CD4-positive, alpha-beta T cell treated with Interleukin-17A for 4 hours (primary cell): ENCODE data around the gene RASD1.
"Not testable (repeated sequence)": the region's sequence is repeated elsewhere in the genome, so short reads cannot be mapped to it uniquely, and the experiment has no call there.

Source experiments
- DNase-seq: peaks from one replicate; pipeline ENCODE4 v3.0.0-alpha.2; 2020; ENCODE audit warnings: mixed read lengths

Gene RASD1

DNA sequence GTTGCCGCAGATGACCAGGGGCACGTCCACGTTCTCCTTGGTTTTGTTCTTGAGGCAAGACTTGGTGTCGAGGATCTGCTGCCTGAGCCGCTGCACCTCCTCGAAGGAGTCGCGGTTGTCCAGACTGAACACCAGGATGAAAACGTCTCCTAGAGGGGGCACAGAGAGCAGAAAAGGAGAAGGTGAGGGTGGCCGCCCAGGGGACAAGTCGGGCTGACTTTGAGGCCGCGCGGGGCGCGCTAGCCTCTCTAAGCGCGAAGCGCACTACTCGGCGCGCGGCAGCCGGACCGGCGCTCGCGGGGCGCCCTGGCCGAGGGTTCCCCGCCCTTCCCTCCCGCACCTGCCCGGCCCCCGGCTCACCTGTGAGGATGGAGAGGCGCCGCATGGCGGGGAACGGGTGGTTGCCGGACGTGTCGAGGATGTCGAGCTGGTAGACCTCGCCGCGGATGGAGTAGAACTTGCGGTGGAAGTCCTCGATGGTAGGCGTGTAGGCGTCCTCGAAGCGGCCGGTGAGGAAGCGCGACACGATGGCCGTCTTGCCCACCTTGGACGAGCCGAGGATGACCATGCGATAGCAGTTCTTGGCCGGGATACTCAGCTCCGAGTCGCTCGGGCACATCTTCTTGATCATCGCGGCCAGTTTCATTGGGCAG lies 533 bp downstream of the RASD1 start:
- peak; percentile 41 for DNase-seq

DNA sequence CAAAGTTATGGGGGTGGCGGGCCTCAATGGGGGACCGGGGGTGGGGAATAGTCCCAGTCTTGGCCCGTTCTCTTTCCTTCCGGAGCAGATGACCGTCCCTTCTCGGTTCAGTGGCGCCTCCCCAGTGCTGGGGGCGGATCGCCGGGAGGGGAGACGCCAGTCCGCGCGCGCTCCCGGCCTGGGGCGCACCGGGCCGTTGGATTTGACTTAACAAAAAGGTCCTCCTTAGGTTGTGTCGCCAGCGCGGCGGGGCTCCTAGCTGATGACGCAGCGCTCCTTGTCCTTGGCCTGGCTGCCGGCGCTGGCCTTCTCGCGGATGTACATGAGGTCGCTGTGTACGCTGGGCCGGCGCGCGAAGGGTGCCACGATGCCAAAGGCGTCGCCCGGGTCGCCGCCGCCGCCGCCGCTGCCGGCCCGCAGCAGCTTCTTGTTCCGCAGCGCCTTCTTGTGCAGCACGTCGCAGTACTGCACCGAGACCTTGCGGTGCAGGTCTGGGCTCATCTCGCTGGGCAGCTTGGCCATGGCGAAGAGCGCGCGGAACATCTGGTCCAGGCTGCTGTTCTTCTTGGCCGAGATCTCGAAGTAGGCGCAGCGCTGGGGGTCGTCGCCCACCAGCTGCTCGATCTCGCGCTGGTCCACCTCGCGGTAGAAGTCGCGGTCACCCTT lies 1.2 kb downstream of the RASD1 start:
- DNase-seq = peak; percentile 16

DNA sequence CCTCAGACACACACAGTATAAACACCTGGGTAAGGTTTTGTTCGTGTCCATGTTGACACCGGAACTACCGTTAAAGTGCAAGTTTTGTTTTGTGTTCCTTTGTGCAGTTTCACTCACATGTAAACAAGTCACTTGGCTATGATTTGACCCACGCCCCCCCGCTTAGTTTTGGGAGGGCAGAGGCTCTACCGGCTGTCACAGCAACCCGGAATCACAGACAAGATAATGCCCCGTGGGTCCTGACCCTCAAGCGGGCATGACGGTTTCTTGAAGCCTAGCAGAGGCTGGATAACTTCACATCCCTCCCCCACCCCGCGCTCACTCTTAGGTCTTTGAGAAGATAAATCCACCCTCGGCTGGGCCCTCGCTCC lies 1.7 kb downstream of the RASD1 start:
- DNase-seq = no peak

DNA sequence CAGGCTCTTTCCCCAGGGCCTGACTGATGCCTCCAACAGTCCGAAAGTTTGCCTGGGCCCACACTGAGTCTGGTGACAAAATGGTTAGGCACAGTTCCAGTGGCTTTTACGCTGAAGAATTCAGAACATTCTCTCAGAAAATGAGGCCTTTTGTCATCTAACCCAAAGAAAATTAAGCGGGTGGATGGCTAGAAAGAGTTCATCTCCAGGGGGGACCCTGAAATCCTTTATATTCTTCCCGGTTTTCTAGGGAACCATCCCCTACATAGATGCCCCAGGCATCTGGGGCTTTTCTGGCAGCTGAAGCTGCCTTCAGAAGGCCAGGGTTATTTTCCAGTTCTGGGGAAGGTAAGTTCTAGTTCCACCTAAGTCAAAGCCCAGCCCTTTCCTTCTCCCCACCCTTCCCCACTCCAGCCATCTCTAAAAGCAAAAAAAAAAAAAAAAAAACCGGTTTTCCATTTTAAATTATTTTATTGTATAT lies 2.2 kb downstream of the RASD1 start:
- DNase-seq = no peak

DNA sequence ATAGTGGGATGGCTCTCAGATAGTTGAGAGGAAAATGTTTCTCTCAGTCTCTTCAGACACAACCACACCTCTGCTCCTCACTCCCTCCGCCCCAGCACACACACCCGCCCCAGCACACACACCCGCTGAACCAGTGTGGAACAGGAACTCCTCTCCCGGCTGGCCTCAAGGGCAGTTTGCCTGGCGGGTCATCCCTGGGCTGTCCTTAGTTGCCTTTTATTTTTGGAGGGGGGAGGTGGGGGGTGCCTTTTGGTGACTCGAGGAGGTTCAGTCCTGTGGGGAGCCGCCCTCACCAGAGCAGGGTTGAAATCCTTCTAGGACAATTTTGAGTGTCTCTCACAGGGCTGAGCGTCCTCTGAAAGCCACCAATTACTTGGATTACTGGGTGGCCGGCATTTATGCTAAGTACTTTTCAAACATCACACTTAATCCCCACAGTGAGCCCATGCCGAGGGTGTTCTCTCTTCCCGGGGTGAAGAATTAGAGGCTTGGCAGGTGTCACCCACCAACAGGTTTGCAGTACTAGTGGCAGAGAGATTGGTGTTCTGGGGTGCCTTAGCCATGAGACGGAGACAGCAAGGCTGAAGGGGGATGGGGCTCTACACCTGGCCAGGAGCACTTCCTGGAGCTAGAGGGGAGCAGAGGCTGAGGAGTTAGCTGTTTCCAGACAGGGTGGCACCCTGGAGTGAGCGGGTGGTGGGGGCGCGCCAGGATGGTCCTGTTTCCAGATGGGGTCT lies 2.8 kb downstream of the RASD1 start:
- DNase-seq = no peak

DNA sequence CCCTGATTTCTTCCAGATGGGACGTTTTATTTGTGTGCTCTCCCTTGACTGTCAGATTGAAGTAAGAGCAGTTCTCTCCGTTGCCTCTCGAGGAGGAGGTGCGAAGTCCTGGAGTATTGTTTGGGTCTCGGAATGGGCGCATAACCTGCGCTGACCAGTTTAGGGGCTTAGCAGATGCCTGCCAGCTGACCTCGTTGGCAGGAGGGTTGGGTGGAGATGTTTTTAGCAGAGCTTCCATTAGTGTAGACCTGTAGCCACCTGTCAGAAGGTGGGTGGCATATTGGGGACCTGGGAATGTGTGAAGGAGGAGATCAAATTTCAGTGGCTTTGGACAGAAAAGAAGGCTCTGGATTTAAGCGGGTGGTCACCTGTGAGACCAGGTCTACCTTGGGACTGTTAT lies 3.6 kb downstream of the RASD1 start:
- no peak for DNase-seq

DNA sequence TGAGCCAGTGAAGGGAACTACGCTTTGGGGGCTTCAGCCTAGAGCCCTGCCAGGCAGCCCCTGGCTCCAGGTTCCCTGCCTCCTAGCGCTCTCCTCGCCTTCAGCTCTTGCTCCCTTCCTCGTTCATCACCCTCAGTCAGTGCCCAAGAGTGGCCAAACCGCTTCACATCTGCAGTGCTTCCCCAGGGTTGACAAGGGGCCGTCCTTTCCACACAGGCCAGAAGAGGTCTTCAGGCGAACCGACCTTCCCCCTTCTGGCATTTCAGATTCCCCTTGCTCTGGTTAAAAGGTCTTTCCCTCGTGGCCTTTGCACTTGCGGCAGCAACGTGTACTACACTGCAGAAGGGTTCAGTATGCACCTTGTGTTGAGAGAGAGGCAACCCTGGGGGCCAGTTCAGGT lies 4.1 kb downstream of the RASD1 start:
- no peak for DNase-seq

DNA sequence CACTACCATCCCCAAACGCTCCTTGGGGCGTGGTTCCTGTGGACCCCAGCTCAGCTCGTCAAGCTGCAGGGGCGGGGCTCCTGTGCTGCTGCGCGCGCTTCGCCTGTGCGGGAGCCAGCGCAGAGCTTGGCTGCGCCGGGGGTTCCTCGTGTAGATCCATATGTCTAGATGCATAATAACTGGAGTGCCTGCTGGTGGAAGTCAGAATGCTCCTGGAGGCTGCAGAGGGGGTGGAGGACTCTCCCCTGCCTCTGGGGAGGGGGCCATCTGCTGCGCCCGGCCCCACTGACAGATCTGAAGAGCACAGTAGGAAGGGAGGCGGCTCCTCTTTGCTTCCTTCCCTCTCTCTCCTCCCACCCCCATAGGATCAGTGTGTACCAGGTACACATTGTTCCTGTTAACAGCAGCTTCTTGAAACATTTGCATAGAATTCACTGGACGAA lies 4.6 kb downstream of the RASD1 start:
- DNase-seq = no peak

DNA sequence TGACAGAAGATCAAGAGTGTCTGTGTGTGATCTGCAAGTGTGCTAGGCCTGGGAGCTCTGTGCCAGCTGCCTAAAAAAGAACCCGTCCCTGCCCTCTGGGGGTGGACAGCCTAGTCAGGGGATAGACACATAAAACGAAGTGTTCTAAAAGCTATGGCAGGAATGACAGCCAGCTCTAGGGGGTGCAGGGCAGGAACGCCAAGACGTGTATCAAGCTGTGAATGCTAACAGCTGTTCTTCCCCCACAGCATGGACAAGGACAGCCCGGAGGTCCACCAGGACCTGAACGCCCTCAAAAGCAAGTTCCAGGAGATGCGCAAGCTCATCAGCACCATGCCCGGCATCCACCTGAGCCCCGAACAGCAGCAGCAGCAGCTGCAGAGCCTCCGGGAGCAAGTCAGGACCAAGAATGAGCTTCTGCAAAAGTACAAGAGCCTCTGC lies 5.1 kb downstream of the RASD1 start:
- DNase-seq = no peak

DNA sequence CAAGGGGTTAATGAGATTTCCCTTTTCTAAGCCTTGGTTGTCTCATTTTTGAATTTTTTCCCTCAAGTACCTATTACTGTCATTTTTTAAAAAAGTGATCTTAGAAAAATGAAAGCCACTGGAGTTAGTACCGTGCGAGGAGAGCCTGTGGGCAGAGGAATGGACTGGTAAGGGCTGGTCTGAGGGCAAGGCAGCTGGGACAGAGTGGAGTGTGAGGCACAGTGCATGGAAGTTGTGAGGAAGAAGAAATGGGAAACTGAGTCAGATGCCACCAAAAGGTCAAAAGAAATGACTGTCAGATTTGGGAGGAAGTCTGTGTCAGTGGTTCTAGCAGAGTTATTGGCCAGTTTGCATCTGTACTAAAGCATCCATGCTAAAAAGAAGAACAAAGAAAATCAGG lies 8.2 kb downstream of the RASD1 start:
- DNase-seq = no peak

DNA sequence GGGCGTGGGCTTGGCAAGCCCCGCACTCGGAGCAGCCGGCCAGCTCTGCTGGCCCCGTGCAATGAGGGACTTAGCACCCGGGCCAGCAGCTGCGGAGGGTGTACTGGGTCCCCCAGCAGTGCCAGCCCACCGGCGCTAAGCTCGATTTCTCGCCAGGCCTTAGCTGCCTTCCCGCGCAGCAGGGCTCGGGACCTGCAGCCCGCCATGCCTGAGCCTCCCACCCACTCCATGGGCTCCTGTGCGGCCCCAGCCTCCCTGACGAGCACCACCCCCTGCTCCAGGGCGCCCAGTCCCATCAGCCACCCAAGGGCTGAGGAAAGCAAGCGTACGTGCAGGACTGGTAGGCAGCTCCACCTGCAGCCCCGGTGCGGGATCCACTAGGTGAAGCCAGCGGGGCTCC lies 9.8 kb downstream of the RASD1 start:
- not testable (repeated sequence) for DNase-seq

DNA sequence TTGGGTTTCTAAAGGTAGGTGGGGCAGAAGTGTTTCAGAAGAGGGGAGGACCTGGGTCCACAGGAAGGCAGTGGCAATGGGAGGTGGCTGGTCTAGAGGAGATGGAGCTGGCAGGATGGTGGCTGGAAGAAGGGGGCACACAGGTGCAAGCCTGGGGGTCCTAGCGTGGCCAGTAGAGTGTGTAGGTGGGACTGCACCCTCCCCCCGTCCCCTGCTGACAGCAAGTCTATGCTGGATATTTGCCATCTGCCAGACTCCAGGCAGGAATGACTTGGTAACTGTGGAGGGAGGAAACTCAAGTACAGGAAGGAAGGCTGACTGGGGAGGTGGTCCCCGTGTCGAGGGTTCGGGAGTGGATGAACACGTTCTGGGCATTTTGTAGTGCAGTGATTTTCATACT lies 10.8 kb downstream of the RASD1 start:
- DNase-seq = no peak

DNA sequence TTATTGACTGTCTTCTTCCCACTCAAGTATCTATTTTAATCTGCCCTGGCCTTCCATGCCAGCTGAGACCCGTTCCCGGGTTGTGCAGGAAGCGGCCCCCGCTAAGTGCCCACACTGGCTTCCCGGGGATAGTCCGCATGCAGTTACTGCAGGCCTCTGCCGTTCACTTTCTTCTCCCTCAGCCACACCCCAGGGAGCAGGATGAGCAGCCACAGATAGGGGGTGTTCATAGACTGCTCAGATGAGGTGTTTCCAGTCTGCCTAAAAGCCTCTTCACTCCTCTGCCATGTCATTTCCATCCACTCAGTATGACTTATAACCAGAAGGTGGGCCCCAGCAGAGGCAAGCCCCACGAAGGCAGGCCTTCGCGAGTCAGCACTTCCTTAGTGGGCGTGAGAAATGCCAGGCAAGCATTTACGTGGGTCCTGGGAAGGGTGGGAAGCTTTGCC lies 11.7 kb downstream of the RASD1 start:
- no peak for DNase-seq

DNA sequence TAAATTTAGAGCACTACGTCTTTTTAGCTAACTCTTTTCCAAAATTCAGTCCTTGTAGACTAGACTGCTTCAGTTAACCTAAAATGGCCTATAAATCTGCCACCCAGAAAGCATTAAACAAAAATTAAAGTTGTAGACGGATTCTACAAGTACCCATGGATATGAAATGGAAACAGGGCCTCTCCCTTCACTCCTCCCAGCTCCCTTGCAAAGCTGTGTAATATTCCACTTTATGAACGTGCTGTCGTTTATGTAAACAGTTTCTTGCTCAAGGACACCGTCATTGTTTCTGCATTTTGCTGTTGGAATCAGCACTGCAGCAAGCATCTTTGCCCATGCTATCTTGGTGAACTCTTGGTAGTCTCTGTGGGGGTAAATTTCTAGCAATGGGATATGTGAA lies 14.3 kb downstream of the RASD1 start:
- no peak for DNase-seq

DNA sequence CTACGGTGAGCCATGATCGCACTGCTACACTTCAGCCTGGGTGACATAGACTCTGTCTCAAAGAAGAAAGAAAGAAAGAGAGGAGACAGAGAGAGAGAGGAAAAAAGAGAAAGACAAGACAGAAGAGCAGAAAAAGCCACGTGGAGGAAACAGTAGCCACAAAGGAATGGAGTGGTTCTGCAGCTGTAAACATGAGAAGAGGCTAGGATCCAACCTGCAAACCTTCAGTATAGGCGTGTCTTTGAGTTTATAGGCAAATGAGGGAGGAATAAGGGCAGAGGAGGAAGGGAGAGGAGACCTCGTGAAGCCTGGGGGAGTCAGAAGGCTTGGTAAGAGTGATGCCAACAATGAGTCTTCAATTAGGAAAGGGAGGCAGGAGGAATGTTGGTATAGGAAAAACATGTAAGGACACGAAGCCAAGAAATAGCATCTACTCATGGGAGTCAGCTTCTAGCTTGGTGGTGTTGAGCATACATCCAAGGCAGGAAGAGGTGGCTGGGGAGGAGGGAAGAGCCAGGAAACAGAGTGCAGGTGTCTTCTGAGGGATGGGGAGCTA lies 15.5 kb downstream of the RASD1 start:
- DNase-seq = no peak

DNA sequence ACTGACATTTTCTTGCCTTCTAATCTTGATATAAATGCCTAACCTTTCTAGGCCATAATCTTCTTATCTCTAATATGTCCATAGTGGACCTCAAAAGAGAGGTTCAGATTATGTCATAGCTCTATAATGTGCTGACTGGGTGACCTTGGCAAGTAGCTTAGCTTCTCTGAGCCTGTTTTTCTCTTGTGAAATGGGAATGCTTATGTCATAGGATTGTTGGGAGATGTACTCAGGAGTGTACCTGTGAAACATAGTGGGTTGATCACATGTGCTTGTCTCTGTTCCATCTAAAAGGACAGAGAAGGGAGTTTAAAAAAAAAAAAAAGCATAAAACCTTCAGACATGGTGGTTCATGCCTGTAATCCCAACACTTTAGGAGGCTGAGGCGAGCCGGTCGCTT lies 17.0 kb downstream of the RASD1 start:
- no peak for DNase-seq

DNA sequence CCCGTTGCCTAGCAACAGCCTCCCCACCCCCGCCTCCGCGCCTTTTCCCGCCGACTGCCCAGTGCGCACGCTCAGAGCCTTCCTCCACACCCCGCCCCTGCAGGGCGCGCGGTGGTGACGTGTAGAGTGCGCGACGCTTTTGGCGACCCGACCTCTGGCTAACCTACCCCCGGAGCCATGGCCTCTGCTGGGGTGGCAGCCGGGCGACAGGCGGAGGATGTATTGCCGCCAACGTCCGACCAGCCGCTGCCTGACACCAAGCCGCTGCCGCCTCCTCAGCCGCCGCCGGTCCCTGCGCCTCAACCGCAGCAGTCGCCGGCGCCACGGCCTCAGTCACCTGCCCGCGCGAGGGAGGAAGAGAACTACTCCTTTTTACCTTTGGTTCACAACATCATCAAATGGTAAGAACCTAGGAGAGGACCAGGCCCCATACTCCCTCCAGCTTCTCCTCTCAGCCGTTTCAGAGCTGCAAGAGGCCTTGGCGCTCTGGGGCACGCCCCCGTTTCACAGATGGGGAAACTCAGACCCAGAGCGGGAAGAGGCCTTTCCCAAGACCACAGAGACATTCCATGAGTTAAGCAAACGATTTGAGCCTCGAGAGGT lies 19.2 kb downstream of the RASD1 start, which contains the start of gene MED9:
Gene MED9, plus strand, starts transcription at position 136 of the 603 bp plus-strand sequence. Its CDS starts 42 bp downstream, at position 178.
- DNase-seq = peak; percentile 96

DNA sequence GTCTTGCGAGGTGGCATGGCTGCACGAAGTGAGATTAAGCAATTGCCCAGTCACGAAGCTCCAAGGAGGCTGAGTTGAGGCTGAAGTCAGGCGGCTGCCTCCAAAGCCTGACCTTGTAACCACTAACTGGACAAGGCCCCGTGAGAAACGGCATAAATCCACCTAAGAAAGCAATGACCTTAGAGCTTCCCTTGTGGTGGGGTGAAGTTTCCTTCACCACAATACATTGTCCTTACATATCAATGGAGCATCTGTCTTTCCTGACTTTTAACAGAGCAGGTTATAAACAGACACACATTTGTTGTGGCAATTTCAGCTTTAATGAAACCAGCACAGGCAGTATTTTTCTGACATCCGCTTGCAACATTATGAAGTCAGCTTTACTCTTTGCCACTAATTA lies 21.9 kb downstream of the RASD1 start:
- DNase-seq = no peak

DNA sequence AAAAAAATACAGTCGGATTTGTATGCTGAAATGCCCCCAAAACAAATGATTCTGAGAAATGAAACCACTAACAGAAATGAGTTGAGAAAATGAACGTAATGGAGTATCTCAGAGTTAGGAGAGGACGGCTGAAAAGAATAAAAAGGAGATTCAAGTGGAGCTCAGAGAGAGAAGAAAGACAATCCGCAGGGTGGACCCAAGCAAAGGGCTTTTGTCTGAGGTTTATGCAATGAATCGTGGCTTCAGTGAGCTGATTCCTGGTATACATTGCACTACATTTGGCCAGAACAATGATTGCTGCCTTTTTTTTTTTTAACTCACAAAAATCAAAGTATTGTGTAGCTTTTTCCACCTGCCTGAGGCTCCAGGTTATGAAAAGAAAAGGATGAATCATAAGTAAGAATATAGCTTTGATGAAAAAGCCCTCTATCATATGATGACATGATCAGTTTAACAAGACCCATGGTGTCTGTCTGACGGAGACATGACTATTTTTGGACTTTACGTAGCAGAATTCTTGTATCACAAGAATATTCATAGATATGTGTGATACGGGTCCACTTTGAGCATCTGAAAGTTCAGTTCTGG lies 23.8 kb downstream of the RASD1 start:
- no peak for DNase-seq

DNA sequence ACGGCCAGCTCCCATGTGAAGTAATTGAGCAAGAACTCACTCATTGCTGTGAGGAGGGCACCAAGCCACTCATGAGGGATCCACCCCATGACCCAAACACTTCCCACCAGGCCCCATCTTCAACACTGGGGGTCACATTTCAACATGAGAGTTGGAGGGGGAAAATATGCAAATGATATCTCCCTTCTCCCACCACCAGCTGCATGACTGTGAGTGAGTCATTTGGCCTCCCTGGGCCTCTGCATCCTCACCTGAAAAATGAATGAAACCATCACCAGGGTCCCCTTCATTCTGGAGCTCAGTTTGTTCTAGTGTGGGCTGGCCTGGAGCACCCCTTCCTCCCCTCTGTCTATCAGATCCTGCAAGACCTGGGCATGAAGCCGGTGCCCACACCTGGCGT lies 26.2 kb downstream of the RASD1 start:
- DNase-seq = no peak

DNA sequence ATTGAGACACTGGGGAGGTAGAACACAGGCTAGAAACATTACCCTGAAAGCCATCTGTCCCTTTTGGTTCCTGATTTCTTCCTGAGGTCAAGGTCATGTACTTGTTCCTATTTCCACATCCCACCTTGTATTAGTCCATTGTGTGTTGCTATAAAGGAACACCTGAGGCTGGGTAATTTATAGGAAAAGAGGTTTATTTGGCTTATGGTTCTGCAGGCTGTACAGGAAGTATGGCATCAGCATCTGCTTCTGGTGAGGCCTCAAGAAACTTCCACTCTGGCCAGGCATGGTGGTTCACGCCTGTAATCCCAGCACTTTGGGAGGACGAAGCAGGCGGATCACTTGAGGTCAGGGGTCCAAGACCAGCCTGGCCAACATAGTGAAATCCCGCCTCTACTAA lies 26.8 kb downstream of the RASD1 start:
- DNase-seq = no peak

DNA sequence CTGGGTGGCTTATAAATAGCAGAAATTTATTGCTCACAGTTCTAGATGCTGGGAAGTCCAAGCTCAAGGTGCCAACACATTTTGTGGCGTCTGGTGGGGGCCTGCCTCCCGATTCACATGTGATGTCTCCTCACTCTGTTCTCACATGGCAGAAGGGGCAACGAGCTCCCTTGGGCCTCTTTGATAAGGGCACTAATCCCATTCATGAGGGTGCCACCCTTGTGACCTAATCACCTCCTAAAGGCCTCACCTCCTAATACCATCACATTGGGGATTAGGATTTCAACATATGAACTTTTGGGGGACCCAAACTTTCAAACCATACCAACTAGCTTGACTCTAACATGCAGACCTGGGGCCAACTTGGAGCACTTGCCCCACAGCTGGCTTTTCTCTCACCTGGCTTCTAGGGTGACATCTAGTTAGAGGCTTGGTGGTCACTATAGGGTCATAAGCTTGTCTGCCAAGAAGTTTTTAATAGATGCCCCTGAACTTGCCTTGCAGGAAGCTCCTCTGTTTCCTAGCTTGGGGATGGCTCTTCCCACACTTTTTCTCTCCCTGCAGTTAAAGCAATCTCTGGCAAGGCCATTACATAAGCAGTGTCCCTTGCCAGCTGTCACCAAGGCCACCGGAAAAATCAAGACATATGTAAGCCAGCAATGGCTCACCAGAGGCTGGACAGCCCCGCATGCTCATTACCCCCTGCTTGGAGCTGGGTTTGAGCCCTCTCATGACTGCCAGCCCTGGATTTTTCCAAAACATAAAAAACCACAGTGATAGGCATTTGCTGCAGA lies 27.8 kb downstream of the RASD1 start:
- no peak for DNase-seq
